ENCODE measurements around the gene KCNIP4. TPM values are rescaled to one million over a fixed set of nuclear protein-coding genes. Genes with fewer than 3 reads are reported as not detected.

The KCNIP4 gene
- total RNA-seq, 1 experiment from 2014 or later, result not detected

GRCh38 chr4:21921526-21922180 is 26.9 kb downstream of the KCNIP4 start:
- in situ Hi-C loops (cut with HindIII; ENCODE audit: low sequenced_read_pairs), result no loop called here
- no peak for DNase-seq (ENCODE audit: low spot score)

GRCh38 chr4:21915761-21916160 is 32.8 kb downstream of the KCNIP4 start:
- in situ Hi-C loops (cut with HindIII; ENCODE audit: low sequenced_read_pairs), result no loop called here
- no peak for DNase-seq (ENCODE audit: low spot score)

GRCh38 chr4:21901831-21902230 is 46.7 kb downstream of the KCNIP4 start:
- DNase-seq (ENCODE audit: low spot score), result no peak
- in situ Hi-C loops (cut with HindIII; ENCODE audit: low sequenced_read_pairs), result no loop called here

- DNase-seq (ENCODE audit: low spot score), result no peak
- in situ Hi-C loops (cut with HindIII; ENCODE audit: low sequenced_read_pairs), result no loop called here
Observed at GRCh38 chr4:21901281-21901680, 47.3 kb downstream of the KCNIP4 start.

- in situ Hi-C loops (cut with HindIII; ENCODE audit: low sequenced_read_pairs), result no loop called here
- no peak for DNase-seq (ENCODE audit: low spot score)
Observed at GRCh38 chr4:21900211-21900610, 48.4 kb downstream of the KCNIP4 start.

GRCh38 chr4:21898101-21898500 is 50.5 kb downstream of the KCNIP4 start:
- in situ Hi-C loops (cut with HindIII; ENCODE audit: low sequenced_read_pairs), result no loop called here
- peak; percentile 52 for DNase-seq (ENCODE audit: low spot score)

GRCh38 chr4:21896767-21897166 is 51.8 kb downstream of the KCNIP4 start:
- in situ Hi-C loops (cut with HindIII; ENCODE audit: low sequenced_read_pairs), result no loop called here
- no peak for DNase-seq (ENCODE audit: low spot score)

GRCh38 chr4:21893136-21893535 is 55.4 kb downstream of the KCNIP4 start:
- DNase-seq (ENCODE audit: low spot score), result no peak
- in situ Hi-C loops (cut with HindIII; ENCODE audit: low sequenced_read_pairs), result no loop called here

GRCh38 chr4:21890231-21890630 is 58.3 kb downstream of the KCNIP4 start:
- no peak for DNase-seq (ENCODE audit: low spot score)
- in situ Hi-C loops (cut with HindIII; ENCODE audit: low sequenced_read_pairs), result no loop called here

GRCh38 chr4:21888195-21888976 is 60.2 kb downstream of the KCNIP4 start:
- in situ Hi-C loops (cut with HindIII; ENCODE audit: low sequenced_read_pairs), result no loop called here

GRCh38 chr4:21887481-21887880 is 61.1 kb downstream of the KCNIP4 start:
- DNase-seq (ENCODE audit: low spot score), result no peak
- in situ Hi-C loops (cut with HindIII; ENCODE audit: low sequenced_read_pairs), result no loop called here

More at GRCh38 chr4:21888195-21888976, 60.2 kb downstream of the KCNIP4 start:
- DNase-seq (ENCODE audit: low spot score), result no peak

GRCh38 chr4:21885770-21886169 is 62.8 kb downstream of the KCNIP4 start:
- DNase-seq (ENCODE audit: low spot score), result no peak
- in situ Hi-C loops (cut with HindIII; ENCODE audit: low sequenced_read_pairs), result no loop called here

GRCh38 chr4:21885241-21885640 is 63.3 kb downstream of the KCNIP4 start:
- in situ Hi-C loops (cut with HindIII; ENCODE audit: low sequenced_read_pairs), result no loop called here
- DNase-seq (ENCODE audit: low spot score), result no peak

GRCh38 chr4:21884615-21885014 is 64.0 kb downstream of the KCNIP4 start:
- DNase-seq (ENCODE audit: low spot score), result no peak
- in situ Hi-C loops (cut with HindIII; ENCODE audit: low sequenced_read_pairs), result no loop called here

- in situ Hi-C loops (cut with HindIII; ENCODE audit: low sequenced_read_pairs), result no loop called here
Observed at GRCh38 chr4:21882051-21882839, 66.3 kb downstream of the KCNIP4 start.

GRCh38 chr4:21879187-21879586 is 69.4 kb downstream of the KCNIP4 start:
- DNase-seq (ENCODE audit: low spot score), result no peak
- in situ Hi-C loops (cut with HindIII; ENCODE audit: low sequenced_read_pairs), result no loop called here

More at GRCh38 chr4:21882051-21882839, 66.3 kb downstream of the KCNIP4 start:
- DNase-seq (ENCODE audit: low spot score), result no peak

- in situ Hi-C loops (cut with HindIII; ENCODE audit: low sequenced_read_pairs), result no loop called here
- no peak for DNase-seq (ENCODE audit: low spot score)
Observed at GRCh38 chr4:21876711-21877110, 71.9 kb downstream of the KCNIP4 start.

GRCh38 chr4:21873145-21873544 is 75.4 kb downstream of the KCNIP4 start:
- in situ Hi-C loops (cut with HindIII; ENCODE audit: low sequenced_read_pairs), result no loop called here

GRCh38 chr4:21872101-21872500 is 76.5 kb downstream of the KCNIP4 start:
- in situ Hi-C loops (cut with HindIII; ENCODE audit: low sequenced_read_pairs), result no loop called here
- DNase-seq (ENCODE audit: low spot score), result no peak

More at GRCh38 chr4:21873145-21873544, 75.4 kb downstream of the KCNIP4 start:
- DNase-seq (ENCODE audit: low spot score), result no peak

All from G401 (cell line).